GM21576 (cell line): ENCODE measurements around the gene PRAMEF11.

ENCODE experiments used
- ATAC-seq: cut with Tn5 transposase; IDR thresholded peaks from one replicate; pipeline ENCODE4 v1.9.1; 2021; ENCODE audit warnings: mild to moderate bottlenecking, moderate library complexity; ENCODE audit not compliant: unreplicated experiment

PRAMEF11 gene

GRCh38 chr1:12774801-12775345 lies 56.3 kb downstream of the PRAMEF11 start:
- ATAC-seq: no peak
